Measurements from ENCODE around the gene PRR20C. TPM values are rescaled to one million over a fixed set of nuclear protein-coding genes. Genes with fewer than 3 reads are reported as not detected.
"Not testable (repeated sequence)": the region's sequence is repeated elsewhere in the genome, so short reads cannot be mapped to it uniquely, and the experiment has no call there.

The PRR20C gene
- total and polyA plus RNA-seq, 9 donors = not detected

GRCh38 chr13:57148106-57148505, 5.8 kb upstream of the PRR20C start:
- DNase-seq = not testable (repeated sequence)

GRCh38 chr13:57160332-57160731, 6.5 kb downstream of the PRR20C start, which contains the start of gene PRR20D:
PRR20D (plus strand) TSS chr13:57160632; CDS start chr13:57161019, 387 bp downstream.
- not testable (repeated sequence) for H3K27ac ChIP-seq (ENCODE audit: low read length); H3K36me3 ChIP-seq (ENCODE audit: control insufficient read depth, insufficient read depth, low read length); H3K4me1 ChIP-seq (ENCODE audit: control insufficient read depth, insufficient read depth, low read length); H3K27me3 ChIP-seq (ENCODE audit: control insufficient read depth, insufficient read depth, low read length); H3K4me3 ChIP-seq (ENCODE audit: low read length); DNase-seq; H3K9me3 ChIP-seq (replicated peaks; ENCODE audit: control insufficient read depth, low read depth, low read length)
- WGBS (ENCODE audit: insufficient coverage) = no CpG with 5 or more reads among the region's 22 CpGs

More at GRCh38 chr13:57148106-57148505, 5.8 kb upstream of the PRR20C start:
- not testable (repeated sequence) for H3K27ac ChIP-seq (ENCODE audit: low read length); H3K27me3 ChIP-seq (ENCODE audit: control insufficient read depth, insufficient read depth, low read length); H3K9me3 ChIP-seq (replicated peaks; ENCODE audit: control insufficient read depth, low read depth, low read length); H3K4me3 ChIP-seq (ENCODE audit: low read length); H3K4me1 ChIP-seq (ENCODE audit: control insufficient read depth, insufficient read depth, low read length); H3K36me3 ChIP-seq (ENCODE audit: control insufficient read depth, insufficient read depth, low read length)
- 92% methylated on average over 4 of the region's 14 CpGs for WGBS (ENCODE audit: insufficient coverage)

GRCh38 chr13:57166897-57167296, 13.0 kb downstream of the PRR20C start, which contains the start of gene PRR20E:
PRR20E (plus strand) TSS chr13:57167197; CDS start chr13:57167584, 387 bp downstream.
- H3K4me3 ChIP-seq (ENCODE audit: low read length); H3K36me3 ChIP-seq (ENCODE audit: control insufficient read depth, insufficient read depth, low read length); DNase-seq; H3K9me3 ChIP-seq (replicated peaks; ENCODE audit: control insufficient read depth, low read depth, low read length); H3K4me1 ChIP-seq (ENCODE audit: control insufficient read depth, insufficient read depth, low read length); H3K27me3 ChIP-seq (ENCODE audit: control insufficient read depth, insufficient read depth, low read length); H3K27ac ChIP-seq (ENCODE audit: low read length): not testable (repeated sequence)
- no CpG with 5 or more reads among the region's 22 CpGs for WGBS (ENCODE audit: insufficient coverage)

DNA sequence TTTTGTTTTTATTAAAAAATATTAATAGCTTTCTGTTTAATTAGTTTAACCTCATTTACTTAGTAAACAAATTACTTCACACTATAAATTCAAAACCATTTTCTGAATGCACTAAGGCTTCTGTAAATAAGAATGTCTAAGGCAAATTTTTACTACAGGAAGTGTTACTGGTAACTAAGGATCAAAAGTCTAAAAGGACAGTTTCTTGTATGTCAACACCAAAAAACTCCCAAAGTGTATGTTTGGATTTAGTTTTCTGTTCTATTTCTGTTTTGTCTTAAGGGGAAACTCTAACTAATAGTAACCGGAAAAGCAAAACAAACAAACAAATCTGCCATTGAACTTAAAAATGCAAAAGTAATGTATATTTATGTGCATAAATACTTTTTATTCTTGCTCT, 37.8 kb downstream of the PRR20C start:
- WGBS (ENCODE audit: insufficient coverage) = no CpG with 5 or more reads among the region's 1 CpG
- no peaks in the 10 kb centered on the region for H3K4me1 ChIP-seq (ENCODE audit: control insufficient read depth, insufficient read depth, low read length)
- H3K27ac ChIP-seq (ENCODE audit: low read length) = no peak overlapping the region
- no peaks in the 10 kb centered on the region for H3K36me3 ChIP-seq (ENCODE audit: control insufficient read depth, insufficient read depth, low read length)
- H3K27me3 ChIP-seq (ENCODE audit: control insufficient read depth, insufficient read depth, low read length) = no peaks in the 10 kb centered on the region
- DNase-seq = no peak
- H3K4me3 ChIP-seq (ENCODE audit: low read length) = no peak overlapping the region
- no peaks in the 10 kb centered on the region for H3K9me3 ChIP-seq (replicated peaks; ENCODE audit: control insufficient read depth, low read depth, low read length)

Other genes starting within 250 kb of the PRR20C start
- not detected for gene PRR20A, start 13.1 kb upstream of the PRR20C start, total RNA-seq
- not detected for gene PRR20A, start 13.1 kb upstream of the PRR20C start, polyA plus RNA-seq (ENCODE audit: insufficient read depth in 1 of 8, insufficient read length in 8 of 8, low replicate concordance in 1 of 8)
- not detected for gene PRR20B, start 6.6 kb upstream of the PRR20C start, total RNA-seq
- not detected for gene PRR20B, start 6.6 kb upstream of the PRR20C start, polyA plus RNA-seq (ENCODE audit: insufficient read depth in 1 of 8, insufficient read length in 8 of 8, low replicate concordance in 1 of 8)
- not detected for gene PRR20D, start 6.6 kb downstream of the PRR20C start, total RNA-seq
- gene PRR20D, start 6.6 kb downstream of the PRR20C start, polyA plus RNA-seq (ENCODE audit: insufficient read depth in 1 of 8, insufficient read length in 8 of 8, low replicate concordance in 1 of 8) = not detected
- not detected for gene PRR20E, start 13.1 kb downstream of the PRR20C start, total RNA-seq
- not detected for gene PRR20E, start 13.1 kb downstream of the PRR20C start, polyA plus RNA-seq (ENCODE audit: insufficient read depth in 1 of 8, insufficient read length in 8 of 8, low replicate concordance in 1 of 8)

Measured in muscle of leg (tissue), 11 donors.